Measurements from ENCODE around the gene CCDC127. TPM values are rescaled to one million over a fixed set of nuclear protein-coding genes. Genes with fewer than 3 reads are reported as not detected.
A peak's percentile ranks its signal among the peaks of the same experiment; 100 is the strongest.
"Not testable (repeated sequence)": the region's sequence is repeated elsewhere in the genome, so short reads cannot be mapped to it uniquely, and the experiment has no call there.

Gene CCDC127
- total RNA-seq, 1 experiment from 2014 or later: 5.0 TPM

- no peak for DNase-seq (ENCODE audit: low read depth)
Measured at GRCh38 chr5:173392-174290, 44.3 kb downstream of the CCDC127 start.

GRCh38 chr5:172841-173251, 45.1 kb downstream of the CCDC127 start:
- DNase-seq (ENCODE audit: low read depth): no peak

- no peak for DNase-seq (ENCODE audit: low read depth)
Measured at GRCh38 chr5:172421-172820, 45.5 kb downstream of the CCDC127 start.

- DNase-seq (ENCODE audit: low read depth): no peak
Measured at GRCh38 chr5:171801-172331, 46.1 kb downstream of the CCDC127 start.

- no peak for DNase-seq (ENCODE audit: low read depth)
Measured at GRCh38 chr5:170971-171800, 46.8 kb downstream of the CCDC127 start.

GRCh38 chr5:169728-170094, 48.2 kb downstream of the CCDC127 start:
- DNase-seq (ENCODE audit: low read depth): no peak

- DNase-seq (ENCODE audit: low read depth): no peak
Measured at GRCh38 chr5:169071-169727, 48.8 kb downstream of the CCDC127 start.

GRCh38 chr5:167982-168660, 49.8 kb downstream of the CCDC127 start:
- peak; percentile 98 for DNase-seq (ENCODE audit: low read depth)

DNA sequence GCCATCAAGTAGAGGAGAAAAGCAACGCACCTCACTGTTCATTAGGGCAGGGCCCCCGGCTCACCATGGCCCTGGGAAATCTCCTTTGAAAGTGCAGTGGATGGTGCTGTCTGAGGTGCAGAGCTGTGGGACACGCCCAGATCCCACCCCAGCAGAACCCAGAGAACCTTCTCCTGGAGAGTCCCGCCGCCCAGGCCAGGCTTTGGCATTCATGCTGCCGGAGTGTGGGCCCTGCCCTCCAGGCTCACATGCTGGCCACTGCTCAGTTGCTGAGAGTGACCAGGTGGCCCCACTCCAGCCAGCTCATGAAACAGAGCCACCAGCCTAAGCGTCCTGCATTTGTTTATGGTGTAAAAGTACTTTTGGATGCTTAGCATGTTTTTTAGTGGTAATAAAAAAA, 50.4 kb downstream of the CCDC127 start:
- DNase-seq (ENCODE audit: low read depth): no peak

DNA sequence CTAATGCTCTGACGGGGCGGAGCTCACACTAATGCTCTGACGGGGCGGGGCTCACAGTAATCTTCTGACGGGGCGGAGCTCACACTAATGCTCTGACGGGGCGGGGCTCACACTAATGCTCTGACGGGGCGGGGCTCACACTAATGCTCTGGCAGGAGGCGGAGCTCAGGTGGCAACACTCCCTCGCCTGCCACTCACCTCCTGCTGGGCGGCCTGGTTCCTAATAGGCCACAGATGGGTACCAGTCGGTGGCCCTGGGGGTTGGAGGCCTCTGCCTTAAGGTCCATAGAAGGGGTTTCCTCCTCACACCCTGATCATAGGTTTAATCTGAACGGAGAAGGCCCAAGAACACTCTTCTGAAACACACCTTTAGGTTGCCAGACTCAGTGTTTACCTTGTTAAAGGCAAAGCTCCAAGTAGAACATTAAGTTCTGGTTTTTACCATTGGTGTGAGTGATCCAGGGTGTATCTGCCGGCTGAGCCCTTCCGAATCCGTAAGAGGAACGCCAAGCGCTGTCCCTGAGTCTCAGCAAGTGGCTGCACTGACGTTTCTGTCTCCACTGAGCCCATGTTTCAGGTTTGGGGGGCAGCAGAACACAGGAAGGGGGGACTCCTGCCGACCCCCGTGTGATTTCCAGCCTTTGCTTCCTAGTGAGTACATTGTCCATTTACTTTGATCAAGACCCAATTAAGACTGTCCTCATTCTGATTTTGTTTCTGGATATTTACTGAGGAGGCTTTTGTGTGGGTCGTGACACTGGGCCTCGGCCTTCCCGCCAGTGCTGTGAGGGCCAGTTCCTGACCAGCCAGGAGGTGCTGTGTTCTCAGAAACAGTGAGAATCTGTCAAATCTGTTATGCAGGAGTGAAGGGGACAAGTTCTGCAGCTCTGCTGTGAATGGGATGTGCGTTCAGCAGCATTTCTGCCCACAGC, 51.2 kb downstream of the CCDC127 start:
- no peak for DNase-seq (ENCODE audit: low read depth)

- not testable (repeated sequence) for DNase-seq (ENCODE audit: low read depth)
Measured at GRCh38 chr5:164783-165182, 53.2 kb downstream of the CCDC127 start.

DNA sequence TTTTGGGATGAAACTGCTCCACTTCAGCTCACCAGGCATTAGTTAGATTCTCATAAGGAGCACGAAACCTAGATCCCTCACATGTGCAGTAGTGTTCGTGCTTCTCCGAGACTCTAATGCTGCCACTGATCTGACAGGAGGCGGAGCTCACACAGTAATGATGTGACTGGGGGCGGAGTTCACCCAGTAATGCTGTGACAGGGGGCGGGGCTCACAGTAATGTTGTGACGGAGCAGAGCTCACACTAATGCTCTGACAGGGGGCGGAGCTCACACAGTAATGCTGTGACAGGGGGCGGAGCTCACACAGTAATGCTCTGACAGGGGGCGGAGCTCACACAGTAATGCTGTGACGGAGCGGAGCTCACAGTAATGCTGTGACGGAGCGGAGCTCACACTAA, 53.7 kb downstream of the CCDC127 start:
- DNase-seq (ENCODE audit: low read depth): no peak

- DNase-seq (ENCODE audit: low read depth): no peak
Measured at GRCh38 chr5:163841-164240, 54.1 kb downstream of the CCDC127 start.

- no peak for DNase-seq (ENCODE audit: low read depth)
Measured at GRCh38 chr5:163338-163620, 54.7 kb downstream of the CCDC127 start.

DNA sequence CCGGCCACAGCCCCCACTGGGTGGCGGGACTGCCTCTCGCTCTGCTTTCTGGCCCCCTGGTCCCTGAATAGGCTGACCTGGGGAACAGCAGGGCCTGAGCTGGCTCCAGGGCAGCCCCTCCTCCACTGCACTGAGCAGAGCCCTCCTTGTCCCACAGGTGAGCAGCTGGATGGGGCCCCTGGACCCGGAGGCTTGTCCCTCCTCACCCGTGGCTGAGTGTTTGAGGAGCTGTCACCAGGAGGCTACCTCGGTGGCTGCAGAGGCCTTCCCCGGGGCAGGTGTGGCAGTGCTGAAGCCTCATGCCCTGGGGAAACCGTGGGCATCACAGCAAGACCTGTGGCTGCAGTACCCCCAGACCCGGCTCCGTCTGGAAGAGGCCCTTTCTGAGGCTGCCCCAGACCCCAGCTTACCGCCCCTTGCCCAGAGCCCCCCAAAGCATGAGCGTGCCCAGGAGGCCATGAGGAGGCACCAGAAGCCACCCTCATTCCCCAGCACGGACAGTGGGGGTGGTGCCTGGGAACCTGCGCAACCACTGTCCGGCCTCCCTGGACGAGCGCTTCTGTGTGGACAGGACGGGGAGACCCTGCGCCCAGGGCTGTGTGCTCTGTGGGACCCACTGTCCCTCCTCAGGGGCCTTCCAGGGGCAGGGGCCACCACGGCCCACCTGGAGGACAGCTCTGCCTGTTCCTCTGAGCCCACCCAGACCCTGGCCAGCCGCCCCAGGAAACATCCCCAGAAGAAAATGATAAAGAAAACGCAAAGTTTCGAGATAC, 55.2 kb downstream of the CCDC127 start:
- DNase-seq (ENCODE audit: low read depth): no peak

- no peak for DNase-seq (ENCODE audit: low read depth)
Measured at GRCh38 chr5:162190-162564, 55.8 kb downstream of the CCDC127 start.

DNA sequence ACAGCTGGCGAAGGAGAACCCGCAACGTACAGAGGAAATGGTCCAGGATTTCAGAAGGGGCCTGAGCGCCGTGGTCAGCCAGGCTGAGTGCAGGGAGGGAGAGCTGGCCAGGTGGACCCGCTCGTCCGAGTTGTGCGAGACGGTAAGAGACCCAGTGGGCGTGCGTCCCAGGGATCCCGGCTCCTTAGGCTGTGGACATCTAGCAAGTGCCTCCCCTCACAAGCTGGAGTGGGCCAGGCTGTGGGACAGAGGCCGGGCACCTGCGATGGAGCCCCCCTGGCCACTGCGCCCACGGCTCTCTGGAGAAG, 56.2 kb downstream of the CCDC127 start:
- no peak for DNase-seq (ENCODE audit: low read depth)

DNA sequence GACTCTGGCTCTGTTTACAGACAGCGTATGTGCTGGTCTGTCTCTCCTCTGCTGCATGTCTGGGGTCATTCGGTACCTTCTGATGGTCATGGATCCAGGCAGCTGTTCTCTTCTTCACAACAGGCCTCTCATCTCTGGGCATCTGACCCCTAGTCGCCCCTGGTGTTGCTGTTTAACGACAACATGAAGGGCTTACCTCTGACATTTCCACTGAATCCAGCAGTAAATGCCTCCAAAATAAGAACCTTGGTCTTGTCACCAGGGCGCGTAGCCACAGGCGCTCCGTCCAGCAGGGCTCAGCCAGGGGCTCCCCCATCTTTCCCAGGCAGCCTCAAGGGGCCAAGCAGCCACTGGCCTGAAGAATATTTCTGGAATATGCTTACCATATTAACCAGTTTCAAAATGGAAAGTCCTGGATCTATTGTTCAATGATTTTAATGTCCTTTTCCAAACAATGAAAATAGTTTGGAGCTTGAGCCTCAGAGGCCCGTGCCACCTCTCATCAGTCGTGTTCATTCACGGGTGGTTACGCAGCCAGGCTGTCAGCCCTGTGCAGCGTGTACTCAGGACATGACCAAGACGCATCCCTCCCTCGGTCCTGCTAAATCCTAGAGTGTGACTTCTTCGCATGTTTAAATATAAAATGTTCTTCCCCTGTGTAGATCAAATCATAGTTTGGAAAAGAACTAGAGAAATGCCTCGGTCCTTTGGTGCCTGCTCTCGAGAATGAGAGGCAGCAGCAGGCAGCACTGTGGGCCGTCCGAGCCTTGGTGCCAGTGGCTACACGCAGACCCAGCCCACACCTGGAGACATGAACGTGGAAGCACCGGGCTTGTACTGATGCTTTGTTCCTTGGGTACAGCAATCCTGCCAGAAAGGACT, 56.8 kb downstream of the CCDC127 start:
- peak; percentile 27 for DNase-seq (ENCODE audit: low read depth)

DNA sequence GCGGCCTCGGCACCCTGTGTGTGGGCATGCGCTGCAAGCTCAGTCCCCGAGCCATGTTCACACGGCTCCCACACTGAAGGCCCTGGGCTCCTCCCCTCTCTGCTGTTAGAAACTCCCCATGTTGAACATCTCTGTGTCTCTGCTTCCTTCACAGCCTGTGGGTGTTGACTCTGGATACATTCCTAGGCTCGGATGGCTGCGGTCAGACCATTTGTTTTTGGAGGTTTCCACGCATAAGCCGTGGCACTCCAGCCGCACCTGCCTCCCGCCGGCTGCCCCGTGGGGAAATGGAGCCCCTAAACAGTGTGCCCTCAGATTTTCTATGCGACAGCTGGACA, 57.8 kb downstream of the CCDC127 start:
- peak; percentile 91 for DNase-seq (ENCODE audit: low read depth)

Measured in LHCN-M2 (cell line).